Measurements from ENCODE around the gene SMAD3.

- TF ChIP-seq CTCF (conservative IDR thresholded peaks at IDR 0.05), result no peak
- TF ChIP-seq EZH2 (IDR thresholded peaks at IDR 0.05; ENCODE audit: low read depth), result no peak
Observed at GRCh38 chr15:67124111-67124510, 58.7 kb downstream of the SMAD3 start.

Data from PC-9 (cell line).